K562 (cell line): Measurements from ENCODE around the gene C16orf96. TPM values are rescaled to one million over a fixed set of nuclear protein-coding genes. Genes with fewer than 3 reads are reported as not detected.
A peak's percentile ranks its signal among the peaks of the same experiment; 100 is the strongest.

Experiments
- BCL6 ChIP-seq: fragments of 250-450 bp; sonication (Bioruptor Pico); IDR thresholded peaks from 2 replicates; pipeline ENCODE4 v1.4.0; 2020
- HEY1 ChIP-seq: fragments of 250-450 bp; sonication (Bioruptor Pico); IDR thresholded peaks from 2 replicates; pipeline ENCODE4 v1.5.0; 2020; ENCODE audit warnings: mild to moderate bottlenecking, moderate library complexity, borderline replicate concordance
- ILF3 ChIP-seq: fragments of 450-650 bp; IDR thresholded peaks from 2 replicates; pipeline ENCODE4 v1.6.1; 2018; ENCODE audit warnings: antibody characterized with exemption, mild to moderate bottlenecking, moderate library complexity, borderline replicate concordance
- NFIX ChIP-seq: fragments of 250-450 bp; sonication (Bioruptor Pico); IDR thresholded peaks from 2 replicates; pipeline ENCODE4 v1.4.0; 2020; ENCODE audit warnings: low read depth, mild to moderate bottlenecking, moderate library complexity
- NFXL1 ChIP-seq: fragments of 450-650 bp; formaldehyde crosslinking; IDR thresholded peaks from 2 replicates; pipeline ENCODE4 v1.4.0; 2021; ENCODE audit warnings: mild to moderate bottlenecking
- USF1 ChIP-seq: sonication (generic); formaldehyde crosslinking; IDR thresholded peaks from 2 replicates; pipeline ENCODE4 v1.9.0; 2022; ENCODE audit warnings: mild to moderate bottlenecking, missing genetic modification reagents
- ZKSCAN3 ChIP-seq: fragments of 250-450 bp; sonication (Bioruptor Pico); IDR thresholded peaks from 2 replicates; pipeline ENCODE4 v1.4.0; 2020
- ZNF124 ChIP-seq: sonication (generic); formaldehyde crosslinking; IDR thresholded peaks from 2 replicates; pipeline ENCODE4 v1.8.1; 2022; ENCODE audit warnings: missing genetic modification reagents
- polyA plus RNA-seq, 8 experiments: library from polyadenylated mRNA; depleted of rRNA in 4 of 8; stranded (reverse) in 5 of 8; unstranded in 3 of 8; fragments of >200 nt; fragmentation: Nextera tagmentation in 2 of 8; fragmentation: Illumina TruSeq in 1 of 8; extraction: Ambion mirVana in 2 of 8; extraction: Trizol in 1 of 8; gene quantifications; 2 replicates each; pipeline versions ENCODE4 v1.2.1 to v1.2.3, GENCODE V29; 2011 to 2014; ENCODE audit warnings: inconsistent platforms in 1 of 8, missing spikeins in 1 of 8
- total RNA-seq, 7 experiments: library from RNA; depleted of rRNA in 6 of 7; stranded (reverse); fragments of >200 nt in 6 of 7; fragmentation: Illumina TruSeq in 2 of 7; extraction: Trizol in 2 of 7; gene quantifications; 2 replicates each; pipeline versions ENCODE4 v1.2.1 to v1.2.3, GENCODE V29; 2011 to 2021; ENCODE audit warnings: low replicate concordance in 1 of 7
- TF ChIP-seq, protein P1 (sequence below): fragments of 150-350 bp; conservative IDR thresholded peaks from 2 replicates; pipeline ENCODE4 v1.6.1; 2014; ENCODE audit warnings: low read length
- TF ChIP-seq, protein P2 (sequence below): sonication (generic); formaldehyde crosslinking; IDR thresholded peaks from 2 replicates; pipeline ENCODE4 v1.8.1; 2022; ENCODE audit warnings: missing genetic modification reagents
- TF ChIP-seq, protein P3 (sequence below), 3 experiments: IDR thresholded peaks in 2 of 3; conservative IDR thresholded peaks in 1 of 3; 2 replicates each; pipeline ENCODE4 v1.5.1; 2011 to 2012; ENCODE audit warnings: low read length in 3 of 3, mild to moderate bottlenecking in 3 of 3, control low read depth in 2 of 3, improper control_type of control experiment in 1 of 3, inconsistent platforms in 1 of 3, low read depth in 1 of 3, mixed read lengths in 1 of 3, moderate library complexity in 1 of 3; ENCODE audit not compliant: insufficient read depth in 2 of 3
- TF ChIP-seq, protein P4 (sequence below), 2 experiments: fragments of 450-650 bp; formaldehyde crosslinking in 1 of 2; IDR thresholded peaks; 2 replicates each; pipeline versions ENCODE4 v1.4.0 to v1.6.1; 2014 to 2020; ENCODE audit warnings: mild to moderate bottlenecking in 2 of 2, borderline replicate concordance in 1 of 2, low read depth in 1 of 2

Gene C16orf96
- total and polyA plus RNA-seq, 9 of the 15 experiments (the other 6 are each of a cell fraction or from before 2014, with no cell fraction given): not detected

DNA sequence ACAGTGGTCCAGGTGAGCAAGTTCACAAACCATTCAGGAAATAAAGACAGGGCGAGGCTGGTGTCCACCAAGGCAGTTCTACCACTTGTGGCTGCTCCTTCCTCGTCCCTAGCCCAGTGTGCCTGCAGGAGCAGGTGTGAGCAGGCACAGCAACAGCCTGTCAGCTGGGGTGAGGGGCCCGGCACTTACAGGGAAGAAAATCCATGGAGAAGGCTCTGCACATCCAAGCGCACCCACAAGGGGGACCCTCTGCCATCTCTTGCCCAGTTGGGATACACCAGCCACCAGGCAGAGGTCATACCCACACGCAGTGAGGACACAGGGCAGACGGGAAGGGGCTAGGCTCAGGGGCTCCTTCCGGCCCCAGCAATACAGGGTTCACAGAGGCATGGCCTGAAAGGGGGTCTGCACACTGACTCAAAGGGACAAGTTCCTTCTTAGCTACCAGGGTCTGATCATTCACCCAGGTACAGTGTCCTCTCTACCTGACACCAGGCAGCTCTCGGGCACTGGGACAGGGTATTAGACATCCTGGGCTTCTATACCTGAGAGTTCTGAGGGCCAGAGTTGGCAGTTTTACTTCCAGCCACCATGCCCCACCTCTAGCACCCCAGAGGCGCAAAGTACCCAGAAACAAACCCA, 44.6 kb upstream of the C16orf96 start (continued):
- TF ChIP-seq, protein P1, sequence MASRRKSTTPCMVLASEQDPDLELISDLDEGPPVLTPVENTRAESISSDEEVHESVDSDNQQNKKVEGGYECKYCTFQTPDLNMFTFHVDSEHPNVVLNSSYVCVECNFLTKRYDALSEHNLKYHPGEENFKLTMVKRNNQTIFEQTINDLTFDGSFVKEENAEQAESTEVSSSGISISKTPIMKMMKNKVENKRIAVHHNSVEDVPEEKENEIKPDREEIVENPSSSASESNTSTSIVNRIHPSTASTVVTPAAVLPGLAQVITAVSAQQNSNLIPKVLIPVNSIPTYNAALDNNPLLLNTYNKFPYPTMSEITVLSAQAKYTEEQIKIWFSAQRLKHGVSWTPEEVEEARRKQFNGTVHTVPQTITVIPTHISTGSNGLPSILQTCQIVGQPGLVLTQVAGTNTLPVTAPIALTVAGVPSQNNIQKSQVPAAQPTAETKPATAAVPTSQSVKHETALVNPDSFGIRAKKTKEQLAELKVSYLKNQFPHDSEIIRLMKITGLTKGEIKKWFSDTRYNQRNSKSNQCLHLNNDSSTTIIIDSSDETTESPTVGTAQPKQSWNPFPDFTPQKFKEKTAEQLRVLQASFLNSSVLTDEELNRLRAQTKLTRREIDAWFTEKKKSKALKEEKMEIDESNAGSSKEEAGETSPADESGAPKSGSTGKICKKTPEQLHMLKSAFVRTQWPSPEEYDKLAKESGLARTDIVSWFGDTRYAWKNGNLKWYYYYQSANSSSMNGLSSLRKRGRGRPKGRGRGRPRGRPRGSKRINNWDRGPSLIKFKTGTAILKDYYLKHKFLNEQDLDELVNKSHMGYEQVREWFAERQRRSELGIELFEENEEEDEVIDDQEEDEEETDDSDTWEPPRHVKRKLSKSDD: no peak
- TF ChIP-seq NFIX (CRISPR knock-in tag) (no peak), ZKSCAN3 (CRISPR knock-in tag) (no peak), BCL6 (CRISPR knock-in tag) (no peak), ILF3 (no peak), NFXL1 (no peak), HEY1 (no peak), USF1 (no peak), ZNF124 (CRISPR knock-in tag) (no peak)
- TF ChIP-seq, protein P2, sequence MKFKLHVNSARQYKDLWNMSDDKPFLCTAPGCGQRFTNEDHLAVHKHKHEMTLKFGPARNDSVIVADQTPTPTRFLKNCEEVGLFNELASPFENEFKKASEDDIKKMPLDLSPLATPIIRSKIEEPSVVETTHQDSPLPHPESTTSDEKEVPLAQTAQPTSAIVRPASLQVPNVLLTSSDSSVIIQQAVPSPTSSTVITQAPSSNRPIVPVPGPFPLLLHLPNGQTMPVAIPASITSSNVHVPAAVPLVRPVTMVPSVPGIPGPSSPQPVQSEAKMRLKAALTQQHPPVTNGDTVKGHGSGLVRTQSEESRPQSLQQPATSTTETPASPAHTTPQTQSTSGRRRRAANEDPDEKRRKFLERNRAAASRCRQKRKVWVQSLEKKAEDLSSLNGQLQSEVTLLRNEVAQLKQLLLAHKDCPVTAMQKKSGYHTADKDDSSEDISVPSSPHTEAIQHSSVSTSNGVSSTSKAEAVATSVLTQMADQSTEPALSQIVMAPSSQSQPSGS (CRISPR knock-in tag): no peak
- TF ChIP-seq, protein P3, sequence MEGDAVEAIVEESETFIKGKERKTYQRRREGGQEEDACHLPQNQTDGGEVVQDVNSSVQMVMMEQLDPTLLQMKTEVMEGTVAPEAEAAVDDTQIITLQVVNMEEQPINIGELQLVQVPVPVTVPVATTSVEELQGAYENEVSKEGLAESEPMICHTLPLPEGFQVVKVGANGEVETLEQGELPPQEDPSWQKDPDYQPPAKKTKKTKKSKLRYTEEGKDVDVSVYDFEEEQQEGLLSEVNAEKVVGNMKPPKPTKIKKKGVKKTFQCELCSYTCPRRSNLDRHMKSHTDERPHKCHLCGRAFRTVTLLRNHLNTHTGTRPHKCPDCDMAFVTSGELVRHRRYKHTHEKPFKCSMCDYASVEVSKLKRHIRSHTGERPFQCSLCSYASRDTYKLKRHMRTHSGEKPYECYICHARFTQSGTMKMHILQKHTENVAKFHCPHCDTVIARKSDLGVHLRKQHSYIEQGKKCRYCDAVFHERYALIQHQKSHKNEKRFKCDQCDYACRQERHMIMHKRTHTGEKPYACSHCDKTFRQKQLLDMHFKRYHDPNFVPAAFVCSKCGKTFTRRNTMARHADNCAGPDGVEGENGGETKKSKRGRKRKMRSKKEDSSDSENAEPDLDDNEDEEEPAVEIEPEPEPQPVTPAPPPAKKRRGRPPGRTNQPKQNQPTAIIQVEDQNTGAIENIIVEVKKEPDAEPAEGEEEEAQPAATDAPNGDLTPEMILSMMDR (IDR thresholded peaks at IDR 0.05 in 2 of 3, conservative IDR thresholded peaks at IDR 0.05 in 1 of 3; ENCODE audit: insufficient read depth in 2 of 3, low read depth in 1 of 3, low read length in 3 of 3): peak; percentile 58 to 70 (median 65)
- TF ChIP-seq, protein P4, sequence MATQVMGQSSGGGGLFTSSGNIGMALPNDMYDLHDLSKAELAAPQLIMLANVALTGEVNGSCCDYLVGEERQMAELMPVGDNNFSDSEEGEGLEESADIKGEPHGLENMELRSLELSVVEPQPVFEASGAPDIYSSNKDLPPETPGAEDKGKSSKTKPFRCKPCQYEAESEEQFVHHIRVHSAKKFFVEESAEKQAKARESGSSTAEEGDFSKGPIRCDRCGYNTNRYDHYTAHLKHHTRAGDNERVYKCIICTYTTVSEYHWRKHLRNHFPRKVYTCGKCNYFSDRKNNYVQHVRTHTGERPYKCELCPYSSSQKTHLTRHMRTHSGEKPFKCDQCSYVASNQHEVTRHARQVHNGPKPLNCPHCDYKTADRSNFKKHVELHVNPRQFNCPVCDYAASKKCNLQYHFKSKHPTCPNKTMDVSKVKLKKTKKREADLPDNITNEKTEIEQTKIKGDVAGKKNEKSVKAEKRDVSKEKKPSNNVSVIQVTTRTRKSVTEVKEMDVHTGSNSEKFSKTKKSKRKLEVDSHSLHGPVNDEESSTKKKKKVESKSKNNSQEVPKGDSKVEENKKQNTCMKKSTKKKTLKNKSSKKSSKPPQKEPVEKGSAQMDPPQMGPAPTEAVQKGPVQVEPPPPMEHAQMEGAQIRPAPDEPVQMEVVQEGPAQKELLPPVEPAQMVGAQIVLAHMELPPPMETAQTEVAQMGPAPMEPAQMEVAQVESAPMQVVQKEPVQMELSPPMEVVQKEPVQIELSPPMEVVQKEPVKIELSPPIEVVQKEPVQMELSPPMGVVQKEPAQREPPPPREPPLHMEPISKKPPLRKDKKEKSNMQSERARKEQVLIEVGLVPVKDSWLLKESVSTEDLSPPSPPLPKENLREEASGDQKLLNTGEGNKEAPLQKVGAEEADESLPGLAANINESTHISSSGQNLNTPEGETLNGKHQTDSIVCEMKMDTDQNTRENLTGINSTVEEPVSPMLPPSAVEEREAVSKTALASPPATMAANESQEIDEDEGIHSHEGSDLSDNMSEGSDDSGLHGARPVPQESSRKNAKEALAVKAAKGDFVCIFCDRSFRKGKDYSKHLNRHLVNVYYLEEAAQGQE (IDR thresholded peaks at IDR 0.05; ENCODE audit: borderline replicate concordance): peak; percentile 43; the same call in 1 of the 2 replicates
- TF ChIP-seq, protein P4 (CRISPR knock-in tag; IDR thresholded peaks at IDR 0.05; ENCODE audit: low read depth): no peak
